Measurements from ENCODE around the gene PANK1. TPM values are rescaled to one million over a fixed set of nuclear protein-coding genes. Genes with fewer than 3 reads are reported as not detected.

PANK1 gene
- total RNA-seq, 1 donor from 2014 or later, result 7.8 TPM

DNA sequence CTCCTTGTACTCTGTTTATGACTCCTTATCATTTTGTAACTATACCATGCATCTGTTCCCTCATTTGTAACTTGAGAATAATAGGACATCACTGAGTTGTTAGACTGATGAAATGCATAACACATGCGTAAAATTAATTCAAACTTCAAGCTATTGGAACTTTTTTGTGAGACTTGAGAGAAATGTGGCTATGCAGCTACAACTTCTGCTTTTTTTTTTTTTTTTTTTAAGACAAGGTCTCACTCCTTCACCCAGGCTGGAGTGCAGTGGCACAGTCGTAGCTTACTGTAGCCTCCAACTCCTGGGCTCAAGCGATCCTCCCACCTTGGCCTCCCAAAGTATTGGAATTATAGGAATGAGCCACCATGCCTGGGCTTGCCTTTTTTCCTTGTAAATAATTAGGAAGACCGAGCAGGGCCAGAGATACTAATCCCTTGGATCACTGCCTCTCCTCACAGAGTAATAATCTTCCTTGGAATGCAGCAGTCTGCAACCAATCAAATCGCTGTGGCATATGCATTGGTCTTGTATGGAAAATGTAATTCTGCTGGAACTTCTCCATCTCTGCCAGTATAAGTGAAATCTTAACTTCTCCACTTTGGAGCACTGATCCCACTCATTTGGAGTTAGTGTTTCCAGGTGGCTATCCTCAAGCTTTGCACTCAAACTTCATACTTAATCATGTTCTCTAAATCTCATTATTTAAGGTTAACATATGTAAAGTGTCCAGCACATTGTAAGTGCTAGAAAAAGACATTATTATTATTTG lies 2.0 kb upstream of the PANK1 start:
- no peak overlapping the region for H3K4me3 ChIP-seq (ENCODE audit: low read depth, low read length)
- TF ChIP-seq, protein P1, sequence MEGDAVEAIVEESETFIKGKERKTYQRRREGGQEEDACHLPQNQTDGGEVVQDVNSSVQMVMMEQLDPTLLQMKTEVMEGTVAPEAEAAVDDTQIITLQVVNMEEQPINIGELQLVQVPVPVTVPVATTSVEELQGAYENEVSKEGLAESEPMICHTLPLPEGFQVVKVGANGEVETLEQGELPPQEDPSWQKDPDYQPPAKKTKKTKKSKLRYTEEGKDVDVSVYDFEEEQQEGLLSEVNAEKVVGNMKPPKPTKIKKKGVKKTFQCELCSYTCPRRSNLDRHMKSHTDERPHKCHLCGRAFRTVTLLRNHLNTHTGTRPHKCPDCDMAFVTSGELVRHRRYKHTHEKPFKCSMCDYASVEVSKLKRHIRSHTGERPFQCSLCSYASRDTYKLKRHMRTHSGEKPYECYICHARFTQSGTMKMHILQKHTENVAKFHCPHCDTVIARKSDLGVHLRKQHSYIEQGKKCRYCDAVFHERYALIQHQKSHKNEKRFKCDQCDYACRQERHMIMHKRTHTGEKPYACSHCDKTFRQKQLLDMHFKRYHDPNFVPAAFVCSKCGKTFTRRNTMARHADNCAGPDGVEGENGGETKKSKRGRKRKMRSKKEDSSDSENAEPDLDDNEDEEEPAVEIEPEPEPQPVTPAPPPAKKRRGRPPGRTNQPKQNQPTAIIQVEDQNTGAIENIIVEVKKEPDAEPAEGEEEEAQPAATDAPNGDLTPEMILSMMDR (conservative IDR thresholded peaks at IDR 0.05; ENCODE audit: low read depth, low read length), result no peak
- no peak for DNase-seq (ENCODE audit: low read depth)

DNA sequence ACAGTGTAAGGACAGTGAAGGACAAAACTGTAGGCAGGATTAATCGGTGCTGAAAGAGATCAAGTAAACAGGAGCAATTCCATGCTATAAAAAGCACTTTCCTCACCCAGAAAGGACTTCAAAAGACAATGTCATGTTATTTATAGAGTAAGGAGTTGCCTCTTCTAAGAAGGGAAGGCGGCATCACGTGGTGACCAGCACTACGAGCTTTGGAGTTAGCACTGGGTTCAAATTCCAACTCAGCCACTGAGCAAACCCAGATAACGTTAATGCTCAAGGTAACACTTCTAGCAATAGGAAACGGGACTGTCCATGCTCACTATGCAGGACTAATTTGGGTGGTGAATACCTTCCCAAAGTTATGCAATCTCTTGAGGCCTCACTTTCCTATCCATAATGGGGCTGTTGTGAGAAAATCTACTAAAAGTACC lies 715 bp upstream of the PANK1 start:
- no peak for DNase-seq (ENCODE audit: low read depth)
- H3K4me3 ChIP-seq (ENCODE audit: low read depth, low read length), result peak overlapping the region; percentile 84
- TF ChIP-seq, protein P1 (conservative IDR thresholded peaks at IDR 0.05; ENCODE audit: low read depth, low read length), result no peak

DNA sequence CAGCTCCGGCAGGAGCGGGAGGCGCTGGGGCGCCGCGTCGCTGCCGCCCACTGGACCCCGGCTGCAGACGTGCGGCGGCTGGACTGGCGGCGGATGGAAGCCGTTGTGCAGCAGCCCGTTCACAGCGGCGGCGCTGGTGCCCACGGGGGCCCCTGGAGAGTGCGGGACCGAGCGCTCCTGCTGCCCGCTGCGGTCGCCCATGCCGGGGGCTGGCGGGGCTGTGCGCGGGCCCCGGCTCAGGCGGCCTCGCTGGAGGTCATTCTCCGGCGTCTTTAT lies 413 bp downstream of the PANK1 start:
- TF ChIP-seq, protein P1 (conservative IDR thresholded peaks at IDR 0.05; ENCODE audit: low read depth, low read length), result no peak
- peak overlapping the region; percentile 84 for H3K4me3 ChIP-seq (ENCODE audit: low read depth, low read length)
- no peak for DNase-seq (ENCODE audit: low read depth)

DNA sequence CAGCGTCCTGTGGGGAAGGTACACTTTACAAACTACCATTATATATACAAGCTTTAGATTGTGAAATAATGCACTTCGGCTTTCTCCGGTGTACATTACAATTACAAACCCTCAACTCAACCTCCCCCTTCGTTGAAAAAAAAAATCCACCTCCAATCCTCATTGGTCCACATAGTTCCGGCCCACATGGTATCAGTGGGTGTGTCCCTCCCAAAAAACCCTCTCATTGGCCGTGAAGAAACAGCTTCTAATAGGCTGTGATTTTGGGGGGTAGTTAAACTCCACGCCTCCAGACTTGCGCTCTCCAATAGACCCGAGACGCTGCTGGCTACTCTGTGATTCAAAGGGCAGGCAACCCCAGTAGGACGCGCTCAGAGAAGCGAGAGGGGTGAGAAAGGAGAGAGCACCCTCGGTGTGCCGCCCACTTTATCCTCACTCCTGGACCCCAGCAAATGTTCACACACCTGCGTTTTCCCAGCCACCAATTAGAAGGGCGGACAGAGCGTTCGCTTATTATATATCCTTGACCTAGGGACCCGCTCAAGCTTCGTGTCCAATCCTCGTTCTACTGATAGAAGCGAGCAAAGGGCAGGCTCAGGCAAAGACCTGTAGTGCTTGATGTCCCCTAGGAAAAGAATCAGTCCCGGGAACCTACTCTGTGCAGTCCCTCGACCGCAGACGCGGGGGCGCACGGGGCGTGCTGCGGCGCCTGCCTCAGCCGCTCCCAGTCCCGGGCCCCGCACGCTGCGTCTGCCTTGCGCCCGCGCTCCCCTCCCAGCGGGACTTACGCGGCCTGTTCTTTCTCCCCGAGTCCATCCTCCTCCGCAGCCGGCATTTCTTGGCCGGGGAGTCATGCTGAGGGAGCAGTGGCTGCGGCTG lies 991 bp downstream of the PANK1 start:
- peak; percentile 87 for DNase-seq (ENCODE audit: low read depth)
- peak overlapping the region; percentile 84 for H3K4me3 ChIP-seq (ENCODE audit: low read depth, low read length)
- TF ChIP-seq, protein P1 (conservative IDR thresholded peaks at IDR 0.05; ENCODE audit: low read depth, low read length), result no peak

DNA sequence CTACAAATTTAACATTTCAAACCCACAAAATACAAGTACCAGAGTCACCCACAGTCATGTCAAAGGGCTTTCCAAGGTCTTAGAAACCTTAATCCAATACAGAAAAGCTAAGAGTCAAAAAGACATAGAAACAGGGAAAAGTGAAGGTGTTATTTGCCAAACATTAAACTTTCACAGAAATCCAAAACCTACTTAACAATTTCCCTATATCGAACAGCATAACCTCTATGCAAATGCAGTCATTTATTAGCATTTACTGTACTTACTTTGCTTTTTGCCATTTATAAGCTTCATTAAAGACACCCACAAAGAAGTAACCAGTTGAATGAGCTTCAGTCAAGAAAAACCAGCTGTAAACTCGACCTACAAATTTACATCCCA lies 1.6 kb downstream of the PANK1 start:
- no peak for DNase-seq (ENCODE audit: low read depth)
- peak overlapping the region; percentile 84 for H3K4me3 ChIP-seq (ENCODE audit: low read depth, low read length)
- TF ChIP-seq, protein P1 (conservative IDR thresholded peaks at IDR 0.05; ENCODE audit: low read depth, low read length), result no peak

DNA sequence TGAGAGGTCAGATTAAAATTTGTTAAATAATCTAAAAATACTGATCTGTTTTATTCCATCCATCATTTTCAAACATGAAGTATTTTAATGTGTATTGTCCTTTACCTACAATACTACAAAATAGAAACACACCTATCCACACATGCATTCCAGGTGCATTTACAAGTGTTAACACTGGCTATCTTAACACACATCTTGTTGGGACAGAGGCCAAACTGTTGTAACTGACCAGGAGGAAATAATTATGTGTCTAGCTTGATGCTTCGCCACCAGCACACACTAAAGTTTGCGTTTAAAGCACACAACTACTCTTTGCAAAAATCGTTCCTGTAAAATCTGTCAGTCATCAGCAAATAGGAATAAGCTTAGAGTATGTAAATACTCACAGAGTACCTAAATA lies 2.8 kb downstream of the PANK1 start:
- DNase-seq (ENCODE audit: low read depth), result no peak
- no peak overlapping the region for H3K4me3 ChIP-seq (ENCODE audit: low read depth, low read length)
- TF ChIP-seq, protein P1 (conservative IDR thresholded peaks at IDR 0.05; ENCODE audit: low read depth, low read length), result no peak
